Ammon's horn (tissue), 1 donor: ENCODE measurements around the gene SLC9C1.

Experiments
- DNase-seq: peaks from one replicate; pipeline ENCODE4 v3.0.0-alpha.2; 2016; ENCODE audit warnings: low spot score

SLC9C1 gene

GRCh38 chr3:112306825-112307224 lies 12.8 kb upstream of the SLC9C1 start:
- DNase-seq: no peak

GRCh38 chr3:112304611-112305010 lies 10.6 kb upstream of the SLC9C1 start:
- DNase-seq: no peak

- DNase-seq: peak; percentile 40
Observed at GRCh38 chr3:112303764-112304325, 9.8 kb upstream of the SLC9C1 start.

- no peak for DNase-seq
Observed at GRCh38 chr3:112302881-112303763, 9.1 kb upstream of the SLC9C1 start.

GRCh38 chr3:112302150-112302830 lies 8.3 kb upstream of the SLC9C1 start:
- no peak for DNase-seq

GRCh38 chr3:112298781-112299180 lies 4.8 kb upstream of the SLC9C1 start:
- DNase-seq: no peak

GRCh38 chr3:112297714-112298113 lies 3.7 kb upstream of the SLC9C1 start:
- no peak for DNase-seq

GRCh38 chr3:112289011-112289410 lies 5.0 kb downstream of the SLC9C1 start:
- DNase-seq: no peak

GRCh38 chr3:112280266-112280665 lies 13.8 kb downstream of the SLC9C1 start:
- DNase-seq: no peak

- DNase-seq: no peak
Observed at GRCh38 chr3:112273536-112273935, 20.5 kb downstream of the SLC9C1 start.

- DNase-seq: no peak
Observed at GRCh38 chr3:112261742-112262141, 32.3 kb downstream of the SLC9C1 start.

- no peak for DNase-seq
Observed at GRCh38 chr3:112260563-112260962, 33.5 kb downstream of the SLC9C1 start.

GRCh38 chr3:112253301-112253971 lies 40.6 kb downstream of the SLC9C1 start:
- DNase-seq: no peak

- DNase-seq: no peak
Observed at GRCh38 chr3:112247900-112248299, 46.1 kb downstream of the SLC9C1 start.

- no peak for DNase-seq
Observed at GRCh38 chr3:112247350-112247749, 46.7 kb downstream of the SLC9C1 start.

- DNase-seq: no peak
Observed at GRCh38 chr3:112233083-112233482, 60.9 kb downstream of the SLC9C1 start.

GRCh38 chr3:112231727-112232126 lies 62.3 kb downstream of the SLC9C1 start:
- DNase-seq: no peak

GRCh38 chr3:112230033-112230432 lies 64.0 kb downstream of the SLC9C1 start:
- DNase-seq: no peak

GRCh38 chr3:112228786-112229185 lies 65.2 kb downstream of the SLC9C1 start:
- no peak for DNase-seq

- no peak for DNase-seq
Observed at GRCh38 chr3:112200317-112200666, 93.7 kb downstream of the SLC9C1 start.

- no peak for DNase-seq
Observed at GRCh38 chr3:112199622-112200316, 94.2 kb downstream of the SLC9C1 start.

GRCh38 chr3:112197131-112197530 lies 96.9 kb downstream of the SLC9C1 start:
- DNase-seq: no peak
